Measurements from ENCODE around the gene ZNF552. TPM values are rescaled to one million over a fixed set of nuclear protein-coding genes. Genes with fewer than 3 reads are reported as not detected.
"Not testable (repeated sequence)": the region's sequence is repeated elsewhere in the genome, so short reads cannot be mapped to it uniquely, and the experiment has no call there.

Gene ZNF552
- total RNA-seq, 1 donor = 8.9 TPM

- DNase-seq (ENCODE audit: low read depth in 2 of 3, low spot score in 2 of 3) = peak; percentile 61 to 91 (median 85)
These were observed 4.9 kb upstream of the ZNF552 start for GRCh38 chr19:57819475-57820148.

GRCh38 chr19:57818378-57818777 lies 3.7 kb upstream of the ZNF552 start:
- no peak for DNase-seq (ENCODE audit: low read depth in 2 of 3, low spot score in 2 of 3)

- DNase-seq (ENCODE audit: low read depth in 2 of 3, low spot score in 2 of 3) = no peak
These were observed 3.3 kb upstream of the ZNF552 start for GRCh38 chr19:57817976-57818375.

GRCh38 chr19:57816652-57817051 lies 1.9 kb upstream of the ZNF552 start:
- DNase-seq (ENCODE audit: low read depth in 2 of 3, low spot score in 2 of 3) = peak in 1 of 3 donors; percentile 34

- DNase-seq (ENCODE audit: low read depth in 2 of 3, low spot score in 2 of 3) = no peak
These were observed 748 bp upstream of the ZNF552 start for GRCh38 chr19:57815247-57816075.

- DNase-seq (ENCODE audit: low read depth in 2 of 3, low spot score in 2 of 3) = no peak
These were observed 701 bp downstream of the ZNF552 start for GRCh38 chr19:57813919-57814504.

- not testable (repeated sequence) for DNase-seq (ENCODE audit: low read depth in 2 of 3, low spot score in 2 of 3)
These were observed 1.5 kb downstream of the ZNF552 start for GRCh38 chr19:57812975-57813820.

- no peak for DNase-seq (ENCODE audit: low read depth in 2 of 3, low spot score in 2 of 3)
These were observed 2.5 kb downstream of the ZNF552 start for GRCh38 chr19:57812226-57812625.

- not testable (repeated sequence) for DNase-seq (ENCODE audit: low read depth in 2 of 3, low spot score in 2 of 3)
These were observed 4.1 kb downstream of the ZNF552 start for GRCh38 chr19:57810410-57811295.

GRCh38 chr19:57807541-57807940 lies 7.2 kb downstream of the ZNF552 start:
- no peak for DNase-seq (ENCODE audit: low read depth in 2 of 3, low spot score in 2 of 3)

- DNase-seq (ENCODE audit: low read depth in 2 of 3, low spot score in 2 of 3) = peak in 2 of 3 donors; percentile 62 to 72
These were observed 11.0 kb downstream of the ZNF552 start for GRCh38 chr19:57803594-57804325.

- no peak for DNase-seq (ENCODE audit: low read depth in 2 of 3, low spot score in 2 of 3)
These were observed 11.5 kb downstream of the ZNF552 start for GRCh38 chr19:57803265-57803593.

GRCh38 chr19:57802269-57802668 lies 12.4 kb downstream of the ZNF552 start:
- DNase-seq (ENCODE audit: low read depth in 2 of 3, low spot score in 2 of 3) = no peak

- no peak for DNase-seq (ENCODE audit: low read depth in 2 of 3, low spot score in 2 of 3)
These were observed 14.0 kb downstream of the ZNF552 start for GRCh38 chr19:57800696-57801095.

- DNase-seq (ENCODE audit: low read depth in 2 of 3, low spot score in 2 of 3) = not testable (repeated sequence)
These were observed 18.1 kb downstream of the ZNF552 start for GRCh38 chr19:57796580-57796979.

- no peak for DNase-seq (ENCODE audit: low read depth in 2 of 3, low spot score in 2 of 3)
These were observed 25.4 kb downstream of the ZNF552 start for GRCh38 chr19:57789288-57789687.

GRCh38 chr19:57788114-57788692 lies 26.5 kb downstream of the ZNF552 start:
- no peak for DNase-seq (ENCODE audit: low read depth in 2 of 3, low spot score in 2 of 3)

- DNase-seq (ENCODE audit: low read depth in 2 of 3, low spot score in 2 of 3) = no peak
These were observed 27.8 kb downstream of the ZNF552 start for GRCh38 chr19:57786906-57787305.

- no peak for DNase-seq (ENCODE audit: low read depth in 2 of 3, low spot score in 2 of 3)
These were observed 28.4 kb downstream of the ZNF552 start for GRCh38 chr19:57786286-57786685.
